ENCODE measurements around the gene CES4A. TPM values are rescaled to one million over a fixed set of nuclear protein-coding genes. Genes with fewer than 3 reads are reported as not detected.
"Not testable (repeated sequence)": the region's sequence is repeated elsewhere in the genome, so short reads cannot be mapped to it uniquely, and the experiment has no call there.

CES4A gene
- total RNA-seq, 1 donor from 2014 or later: 18.5 TPM

DNA sequence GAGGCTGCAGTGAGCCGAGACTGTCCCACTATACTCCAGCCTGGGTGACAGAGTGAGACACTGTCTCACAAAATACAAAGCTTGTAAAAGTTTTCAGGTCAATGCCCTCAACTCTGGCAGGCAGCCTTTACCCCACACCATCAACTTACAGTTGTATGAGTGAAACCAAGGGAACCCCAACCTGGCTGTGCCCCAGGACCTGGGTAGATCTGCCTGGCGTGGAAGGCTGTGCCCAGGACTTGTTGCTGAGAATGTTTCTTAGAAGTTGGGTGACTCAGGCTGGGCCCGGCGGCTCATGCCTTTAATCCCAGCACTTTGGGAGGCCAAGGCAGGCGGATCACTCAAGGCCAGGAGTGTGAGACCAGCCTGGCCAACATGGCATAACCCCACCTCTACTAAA lies 19.5 kb upstream of the CES4A start:
- H3K36me3 Mint-ChIP-seq: no peaks in the 10 kb centered on the region
- no peaks in the 10 kb centered on the region for H3K9me3 Mint-ChIP-seq
- H3K27me3 Mint-ChIP-seq (ENCODE audit: low read depth): peaks cover 24% of the 10 kb centered on the region
- no peak overlapping the region for H3K4me3 Mint-ChIP-seq
- TF ChIP-seq, protein P1, sequence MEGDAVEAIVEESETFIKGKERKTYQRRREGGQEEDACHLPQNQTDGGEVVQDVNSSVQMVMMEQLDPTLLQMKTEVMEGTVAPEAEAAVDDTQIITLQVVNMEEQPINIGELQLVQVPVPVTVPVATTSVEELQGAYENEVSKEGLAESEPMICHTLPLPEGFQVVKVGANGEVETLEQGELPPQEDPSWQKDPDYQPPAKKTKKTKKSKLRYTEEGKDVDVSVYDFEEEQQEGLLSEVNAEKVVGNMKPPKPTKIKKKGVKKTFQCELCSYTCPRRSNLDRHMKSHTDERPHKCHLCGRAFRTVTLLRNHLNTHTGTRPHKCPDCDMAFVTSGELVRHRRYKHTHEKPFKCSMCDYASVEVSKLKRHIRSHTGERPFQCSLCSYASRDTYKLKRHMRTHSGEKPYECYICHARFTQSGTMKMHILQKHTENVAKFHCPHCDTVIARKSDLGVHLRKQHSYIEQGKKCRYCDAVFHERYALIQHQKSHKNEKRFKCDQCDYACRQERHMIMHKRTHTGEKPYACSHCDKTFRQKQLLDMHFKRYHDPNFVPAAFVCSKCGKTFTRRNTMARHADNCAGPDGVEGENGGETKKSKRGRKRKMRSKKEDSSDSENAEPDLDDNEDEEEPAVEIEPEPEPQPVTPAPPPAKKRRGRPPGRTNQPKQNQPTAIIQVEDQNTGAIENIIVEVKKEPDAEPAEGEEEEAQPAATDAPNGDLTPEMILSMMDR (IDR thresholded peaks at IDR 0.05; ENCODE audit: unreplicated experiment): no peak
- DNase-seq (ENCODE audit: low spot score in 2 of 2, unreplicated experiment in 2 of 2): no peak
- no peaks in the 10 kb centered on the region for H3K4me1 Mint-ChIP-seq
- H3K27ac Mint-ChIP-seq: no peak overlapping the region

DNA sequence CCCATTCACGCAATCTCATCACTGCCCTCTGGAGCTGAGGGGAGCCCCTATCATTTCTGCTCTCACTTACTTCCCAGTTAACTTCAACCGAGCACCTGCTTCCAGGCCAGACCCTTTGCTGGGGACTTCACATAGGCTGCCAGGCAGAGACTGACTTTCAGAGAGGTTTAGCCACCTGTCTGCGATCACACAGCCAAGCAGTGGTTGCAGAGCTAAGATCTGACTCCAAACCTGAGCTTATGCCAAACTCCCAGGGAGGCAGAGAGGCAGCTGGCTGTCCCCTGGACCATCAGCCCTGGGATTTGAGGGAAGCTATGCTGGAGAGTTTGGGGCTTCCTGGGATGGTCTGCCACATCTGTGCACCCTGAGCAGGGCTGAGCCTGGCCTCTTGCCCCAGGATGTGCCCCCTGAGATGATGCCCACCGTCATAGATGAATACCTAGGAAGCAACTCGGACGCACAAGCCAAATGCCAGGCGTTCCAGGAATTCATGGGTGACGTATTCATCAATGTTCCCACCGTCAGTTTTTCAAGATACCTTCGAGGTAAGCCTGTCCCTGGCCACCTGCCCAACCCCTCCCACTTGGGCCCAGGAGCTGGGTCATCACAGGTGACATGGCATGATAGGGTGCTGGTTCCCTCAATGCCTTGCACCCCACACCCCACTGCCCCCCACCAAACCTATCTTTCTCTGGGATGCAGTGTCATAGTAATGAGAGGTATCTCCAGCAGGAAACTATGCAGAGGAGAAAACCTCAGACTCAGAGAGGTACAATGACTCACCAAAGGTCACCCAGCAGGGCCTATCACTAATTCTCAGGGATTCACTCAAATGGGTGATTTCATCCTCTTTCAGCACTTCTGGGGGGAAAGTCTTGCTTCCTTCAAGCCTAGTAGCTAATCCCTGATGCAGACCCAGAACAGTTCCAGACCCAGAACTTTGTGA lies 17.3 kb upstream of the CES4A start:
- Mint-ChIP-seq H3K27me3 (ENCODE audit: low read depth) (peaks cover 12% of the 10 kb centered on the region), H3K27ac (no peak overlapping the region), H3K4me3 (no peak overlapping the region), H3K4me1 (no peaks in the 10 kb centered on the region), H3K9me3 (no peaks in the 10 kb centered on the region), H3K36me3 (no peaks in the 10 kb centered on the region)
- TF ChIP-seq, protein P1 (IDR thresholded peaks at IDR 0.05; ENCODE audit: unreplicated experiment): no peak
- DNase-seq (ENCODE audit: low spot score in 2 of 2, unreplicated experiment in 2 of 2): no peak

DNA sequence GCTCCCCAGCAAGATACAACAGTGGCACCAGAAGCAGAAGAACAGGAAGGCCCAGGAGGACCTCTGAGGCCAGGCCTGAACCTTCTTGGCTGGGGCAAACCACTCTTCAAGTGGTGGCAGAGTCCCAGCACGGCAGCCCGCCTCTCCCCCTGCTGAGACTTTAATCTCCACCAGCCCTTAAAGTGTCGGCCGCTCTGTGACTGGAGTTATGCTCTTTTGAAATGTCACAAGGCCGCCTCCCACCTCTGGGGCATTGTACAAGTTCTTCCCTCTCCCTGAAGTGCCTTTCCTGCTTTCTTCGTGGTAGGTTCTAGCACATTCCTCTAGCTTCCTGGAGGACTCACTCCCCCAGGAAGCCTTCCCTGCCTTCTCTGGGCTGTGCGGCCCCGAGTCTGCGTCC lies 15.4 kb upstream of the CES4A start:
- H3K9me3 Mint-ChIP-seq: no peaks in the 10 kb centered on the region
- no peak overlapping the region for H3K4me3 Mint-ChIP-seq
- no peak for DNase-seq (ENCODE audit: low spot score in 2 of 2, unreplicated experiment in 2 of 2)
- TF ChIP-seq, protein P1 (IDR thresholded peaks at IDR 0.05; ENCODE audit: unreplicated experiment): no peak
- H3K36me3 Mint-ChIP-seq: no peaks in the 10 kb centered on the region
- H3K27ac Mint-ChIP-seq: no peak overlapping the region
- H3K4me1 Mint-ChIP-seq: no peaks in the 10 kb centered on the region
- H3K27me3 Mint-ChIP-seq (ENCODE audit: low read depth): peaks cover 5% of the 10 kb centered on the region

DNA sequence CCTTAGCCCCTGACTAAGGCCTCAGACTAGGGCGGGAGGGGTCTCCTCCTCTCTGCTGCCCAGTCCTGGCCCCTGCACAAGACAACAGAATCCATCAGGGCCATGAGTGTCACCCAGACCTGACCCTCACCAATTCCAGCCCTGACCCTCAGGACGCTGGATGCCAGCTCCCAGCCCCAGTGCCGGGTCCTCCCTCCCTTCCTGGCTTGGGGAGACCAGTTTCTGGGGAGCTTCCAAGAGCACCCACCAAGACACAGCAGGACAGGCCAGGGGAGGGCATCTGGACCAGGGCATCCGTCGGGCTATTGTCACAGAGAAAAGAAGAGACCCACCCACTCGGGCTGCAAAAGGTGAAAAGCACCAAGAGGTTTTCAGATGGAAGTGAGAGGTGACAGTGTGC lies 14.7 kb upstream of the CES4A start:
- Mint-ChIP-seq H3K27me3 (ENCODE audit: low read depth) (peaks cover 5% of the 10 kb centered on the region), H3K4me1 (no peaks in the 10 kb centered on the region), H3K4me3 (no peak overlapping the region), H3K36me3 (no peaks in the 10 kb centered on the region), H3K9me3 (no peaks in the 10 kb centered on the region), H3K27ac (no peak overlapping the region)
- no peak for DNase-seq (ENCODE audit: low spot score in 2 of 2, unreplicated experiment in 2 of 2)
- TF ChIP-seq, protein P1 (IDR thresholded peaks at IDR 0.05; ENCODE audit: unreplicated experiment): no peak

DNA sequence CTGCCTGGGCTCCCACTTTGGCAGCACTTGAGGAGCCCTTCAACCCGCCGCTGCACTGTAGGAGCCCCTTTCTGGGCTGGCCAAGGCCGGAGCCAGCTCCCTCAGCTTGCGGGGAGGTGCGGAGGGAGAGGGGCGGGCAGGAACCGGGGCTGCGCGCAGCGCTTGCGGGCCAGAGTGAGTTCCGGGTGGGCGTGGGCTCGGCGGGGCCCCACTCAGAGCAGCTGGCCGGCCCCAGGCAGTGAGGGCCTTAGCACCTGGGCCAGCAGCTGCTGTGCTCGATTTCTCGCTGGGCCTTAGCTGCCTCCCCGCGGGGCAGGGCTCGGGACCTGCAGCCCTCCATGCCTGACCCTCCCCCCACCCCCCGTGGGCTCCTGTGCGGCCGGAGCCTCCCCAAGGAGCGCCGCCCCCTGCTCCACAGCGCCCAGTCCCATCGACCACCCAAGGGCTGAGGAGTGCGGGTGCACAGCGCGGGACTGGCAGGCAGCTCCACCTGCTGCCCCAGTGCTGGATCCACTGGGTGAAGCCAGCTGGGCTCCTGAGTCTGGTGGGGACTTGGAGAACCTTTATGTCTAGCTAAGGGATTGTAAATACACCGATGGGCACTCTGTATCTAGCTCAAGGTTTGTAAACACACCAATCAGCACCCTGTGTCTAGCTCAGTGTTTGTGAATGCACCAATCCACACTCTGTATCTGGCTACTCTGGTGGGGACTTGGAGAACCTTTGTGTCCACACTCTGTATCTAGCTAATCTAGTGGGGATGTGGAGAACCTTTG lies 14.0 kb upstream of the CES4A start:
- H3K9me3 Mint-ChIP-seq; DNase-seq (ENCODE audit: low spot score in 2 of 2, unreplicated experiment in 2 of 2); H3K4me1 Mint-ChIP-seq; H3K27me3 Mint-ChIP-seq (ENCODE audit: low read depth); H3K4me3 Mint-ChIP-seq; H3K27ac Mint-ChIP-seq; H3K36me3 Mint-ChIP-seq: not testable (repeated sequence)

DNA sequence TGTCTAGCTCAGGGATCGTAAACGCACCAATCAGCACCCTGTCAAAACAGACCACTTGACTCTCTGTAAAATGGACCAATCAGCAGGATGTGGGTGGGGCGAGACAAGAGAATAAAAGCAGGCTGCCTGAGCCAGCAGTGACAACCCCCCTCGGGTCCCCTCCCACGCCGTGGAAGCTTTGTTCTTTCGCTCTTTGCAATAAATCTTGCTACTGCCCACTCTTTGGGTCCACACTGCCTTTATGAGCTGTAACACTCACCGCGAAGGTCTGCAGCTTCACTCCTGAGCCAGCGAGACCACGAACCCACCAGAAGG lies 13.5 kb upstream of the CES4A start:
- H3K27ac Mint-ChIP-seq; DNase-seq (ENCODE audit: low spot score in 2 of 2, unreplicated experiment in 2 of 2); H3K4me1 Mint-ChIP-seq; H3K27me3 Mint-ChIP-seq (ENCODE audit: low read depth); H3K36me3 Mint-ChIP-seq; H3K9me3 Mint-ChIP-seq; H3K4me3 Mint-ChIP-seq: not testable (repeated sequence)
